Measurements from ENCODE around the gene GRM4. TPM values are rescaled to one million over a fixed set of nuclear protein-coding genes. Genes with fewer than 3 reads are reported as not detected.

GRM4 gene
- total RNA-seq, 1 experiment from 2014 or later = not detected

DNA sequence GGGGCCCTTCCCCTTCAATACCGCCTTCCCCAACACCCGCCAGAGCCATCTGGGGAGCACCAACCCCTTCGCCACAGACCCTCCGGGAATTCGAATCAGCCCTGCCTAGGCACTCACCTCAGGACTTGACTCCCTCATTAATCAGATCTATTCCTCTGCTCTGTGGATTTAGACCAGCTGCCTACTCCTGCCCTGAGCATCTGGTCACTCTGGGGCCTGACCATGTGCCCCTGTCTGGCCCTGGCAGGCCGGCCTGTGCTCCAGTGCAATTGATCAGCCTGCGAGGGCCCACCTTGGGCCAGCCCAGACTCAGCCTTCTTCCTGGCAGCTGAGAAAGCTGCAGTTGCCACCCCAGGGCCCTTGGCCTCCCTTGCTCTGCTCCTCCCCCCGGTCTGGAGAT lies 46.0 kb downstream of the GRM4 start:
- Mint-ChIP-seq H3K27me3 (ENCODE audit: insufficient read depth, unreplicated experiment) (peaks cover 62% of the 10 kb centered on the region), H3K27ac (ENCODE audit: low read depth, unreplicated experiment) (no peak overlapping the region), H3K9me3 (ENCODE audit: unreplicated experiment) (no peaks in the 10 kb centered on the region), H3K36me3 (ENCODE audit: insufficient read depth, unreplicated experiment) (no peaks in the 10 kb centered on the region), H3K4me1 (ENCODE audit: insufficient read depth, unreplicated experiment) (no peaks in the 10 kb centered on the region), H3K4me3 (ENCODE audit: unreplicated experiment) (no peak overlapping the region)
- no TSS peak for BruUV-seq (replicated peaks)
- CTCF ChIA-PET = interaction anchor here (0.8 kb wide), 1 partner anchor 45 kb away, joined by 3 read pairs; no protein-coding TSS in a partner anchor
- TF ChIP-seq, protein P1, sequence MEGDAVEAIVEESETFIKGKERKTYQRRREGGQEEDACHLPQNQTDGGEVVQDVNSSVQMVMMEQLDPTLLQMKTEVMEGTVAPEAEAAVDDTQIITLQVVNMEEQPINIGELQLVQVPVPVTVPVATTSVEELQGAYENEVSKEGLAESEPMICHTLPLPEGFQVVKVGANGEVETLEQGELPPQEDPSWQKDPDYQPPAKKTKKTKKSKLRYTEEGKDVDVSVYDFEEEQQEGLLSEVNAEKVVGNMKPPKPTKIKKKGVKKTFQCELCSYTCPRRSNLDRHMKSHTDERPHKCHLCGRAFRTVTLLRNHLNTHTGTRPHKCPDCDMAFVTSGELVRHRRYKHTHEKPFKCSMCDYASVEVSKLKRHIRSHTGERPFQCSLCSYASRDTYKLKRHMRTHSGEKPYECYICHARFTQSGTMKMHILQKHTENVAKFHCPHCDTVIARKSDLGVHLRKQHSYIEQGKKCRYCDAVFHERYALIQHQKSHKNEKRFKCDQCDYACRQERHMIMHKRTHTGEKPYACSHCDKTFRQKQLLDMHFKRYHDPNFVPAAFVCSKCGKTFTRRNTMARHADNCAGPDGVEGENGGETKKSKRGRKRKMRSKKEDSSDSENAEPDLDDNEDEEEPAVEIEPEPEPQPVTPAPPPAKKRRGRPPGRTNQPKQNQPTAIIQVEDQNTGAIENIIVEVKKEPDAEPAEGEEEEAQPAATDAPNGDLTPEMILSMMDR (IDR thresholded peaks at IDR 0.05; ENCODE audit: unreplicated experiment) = no peak
- POLR2A ChIA-PET = no interaction called here
- no peak for DNase-seq (ENCODE audit: unreplicated experiment)
- intact Hi-C loops (cut with micrococcal nuclease) = no loop called here

DNA sequence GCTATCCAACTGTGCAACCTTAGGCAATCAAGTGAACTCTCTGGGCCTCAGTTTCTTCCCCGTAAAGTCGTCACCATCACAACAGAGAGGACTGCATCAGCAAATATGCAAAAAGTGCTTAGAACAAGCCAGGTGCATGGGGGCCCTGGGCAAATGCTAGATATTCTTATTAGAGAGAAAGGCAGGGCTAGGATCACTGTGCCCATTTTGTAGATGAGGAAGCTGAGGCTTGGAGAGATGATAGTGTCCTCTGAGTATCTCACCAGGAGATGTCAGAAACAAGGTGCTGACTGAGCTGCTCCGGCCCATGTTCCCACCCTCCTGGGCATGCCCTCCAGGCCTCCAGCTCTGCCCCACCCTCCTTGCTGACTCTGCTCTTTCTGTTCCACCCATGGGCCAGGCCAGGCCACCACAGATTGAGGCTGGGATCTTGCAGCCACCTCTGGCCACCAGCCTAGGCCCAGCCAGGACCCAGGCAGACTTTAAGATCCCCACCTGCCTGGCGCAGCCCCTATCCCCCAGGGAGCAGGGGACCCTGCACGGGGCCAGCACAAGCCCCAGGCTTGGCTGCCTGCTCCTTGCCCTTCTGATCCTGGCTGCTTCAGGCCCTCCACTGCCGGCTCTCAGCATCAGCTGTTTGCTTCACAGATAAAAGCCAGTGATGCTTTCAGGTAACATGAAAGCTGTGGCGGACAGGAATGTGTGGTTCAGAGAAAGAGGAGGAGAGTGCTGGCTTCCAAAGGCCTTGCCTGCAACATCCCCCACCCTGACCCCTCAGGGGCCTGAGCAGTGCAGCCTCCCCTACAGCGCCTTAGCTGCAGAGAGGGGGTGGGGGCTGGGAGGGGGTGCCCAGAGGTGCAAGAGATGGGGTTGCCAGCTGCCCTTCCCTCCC lies 47.6 kb downstream of the GRM4 start:
- no peaks in the 10 kb centered on the region for H3K4me1 Mint-ChIP-seq (ENCODE audit: insufficient read depth, unreplicated experiment)
- CTCF ChIA-PET = no interaction called here

DNA sequence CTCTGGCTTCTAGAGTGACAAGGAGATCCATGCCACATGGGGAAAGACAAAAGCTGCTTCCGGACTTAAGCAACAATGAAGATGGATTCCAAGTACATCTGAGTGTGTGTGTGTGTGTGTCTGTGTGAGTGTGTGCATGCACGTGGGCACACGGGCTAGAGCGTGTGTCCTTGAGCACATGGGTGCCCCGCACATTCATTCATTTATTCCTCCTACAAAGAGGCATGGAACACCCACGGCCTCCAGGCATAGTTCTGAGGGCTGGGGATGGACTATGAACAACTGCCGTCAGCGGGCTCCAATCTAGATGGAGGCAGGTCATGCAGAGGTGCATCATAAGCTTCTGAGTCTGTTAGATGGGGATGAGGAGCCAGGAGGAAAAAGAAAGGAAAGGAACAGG lies 49.1 kb downstream of the GRM4 start:
- H3K27me3 Mint-ChIP-seq (ENCODE audit: insufficient read depth, unreplicated experiment) = peaks cover 54% of the 10 kb centered on the region
- BruUV-seq (replicated peaks) = no TSS peak
- ChIA-PET POLR2A (interaction anchor here (1.2 kb wide), 1 partner anchor 21 kb away, joined by 3 read pairs; no protein-coding TSS in a partner anchor), CTCF (interaction anchor here (0.8 kb wide), 1 partner anchor 228 kb away, joined by 3 read pairs; no protein-coding TSS in a partner anchor)
- TF ChIP-seq, protein P1 (IDR thresholded peaks at IDR 0.05; ENCODE audit: unreplicated experiment) = no peak
- no peak for DNase-seq (ENCODE audit: unreplicated experiment)
- intact Hi-C loops (cut with micrococcal nuclease) = no loop called here
- no peak overlapping the region for H3K4me3 Mint-ChIP-seq (ENCODE audit: unreplicated experiment)
- H3K27ac Mint-ChIP-seq (ENCODE audit: low read depth, unreplicated experiment) = no peak overlapping the region
- no peaks in the 10 kb centered on the region for H3K36me3 Mint-ChIP-seq (ENCODE audit: insufficient read depth, unreplicated experiment)
- H3K4me1 Mint-ChIP-seq (ENCODE audit: insufficient read depth, unreplicated experiment) = no peaks in the 10 kb centered on the region
- no peaks in the 10 kb centered on the region for H3K9me3 Mint-ChIP-seq (ENCODE audit: unreplicated experiment)

More for the DNA sequence above, 47.6 kb downstream of the GRM4 start:
- no TSS peak for BruUV-seq (replicated peaks)
- POLR2A ChIA-PET = interaction anchor here (0.5 kb wide), 1 partner anchor 448 kb away, joined by 3 read pairs; no protein-coding TSS in a partner anchor
- no peaks in the 10 kb centered on the region for H3K36me3 Mint-ChIP-seq (ENCODE audit: insufficient read depth, unreplicated experiment)
- no peak for DNase-seq (ENCODE audit: unreplicated experiment)
- peaks cover 64% of the 10 kb centered on the region for H3K27me3 Mint-ChIP-seq (ENCODE audit: insufficient read depth, unreplicated experiment)
- TF ChIP-seq, protein P1 (IDR thresholded peaks at IDR 0.05; ENCODE audit: unreplicated experiment) = no peak
- H3K4me3 Mint-ChIP-seq (ENCODE audit: unreplicated experiment) = no peak overlapping the region
- intact Hi-C loops (cut with micrococcal nuclease) = no loop called here
- no peaks in the 10 kb centered on the region for H3K9me3 Mint-ChIP-seq (ENCODE audit: unreplicated experiment)
- H3K27ac Mint-ChIP-seq (ENCODE audit: low read depth, unreplicated experiment) = no peak overlapping the region

- H3K4me3 Mint-ChIP-seq (ENCODE audit: unreplicated experiment) = no peak overlapping the region
- peaks cover 54% of the 10 kb centered on the region for H3K27me3 Mint-ChIP-seq (ENCODE audit: insufficient read depth, unreplicated experiment)
- no peaks in the 10 kb centered on the region for H3K4me1 Mint-ChIP-seq (ENCODE audit: insufficient read depth, unreplicated experiment)
- BruUV-seq (replicated peaks) = no TSS peak
- ChIA-PET CTCF (no interaction called here), POLR2A (interaction anchor here (1.2 kb wide), 1 partner anchor 21 kb away, joined by 3 read pairs; no protein-coding TSS in a partner anchor)
- H3K27ac Mint-ChIP-seq (ENCODE audit: low read depth, unreplicated experiment) = no peak overlapping the region
- H3K9me3 Mint-ChIP-seq (ENCODE audit: unreplicated experiment) = no peaks in the 10 kb centered on the region
- DNase-seq (ENCODE audit: unreplicated experiment) = no peak
- H3K36me3 Mint-ChIP-seq (ENCODE audit: insufficient read depth, unreplicated experiment) = no peaks in the 10 kb centered on the region
- TF ChIP-seq, protein P1 (IDR thresholded peaks at IDR 0.05; ENCODE audit: unreplicated experiment) = no peak
- intact Hi-C loops (cut with micrococcal nuclease) = no loop called here
Observed at GRCh38 chr6:34096193-34096592, 49.7 kb downstream of the GRM4 start.

All from MCF 10A (cell line).